ENCODE results near the gene DBET. TPM values are rescaled to one million over a fixed set of nuclear protein-coding genes. Genes with fewer than 3 reads are reported as not detected.

The DBET gene
- total and polyA plus RNA-seq, 2 of the 4 experiments (the other 2 are of a cell fraction) = not detected

- H2AK9ac ChIP-seq (replicated peaks; ENCODE audit: low read depth, low read length, poor library complexity) = no peak overlapping the region
- no peak overlapping the region for H2AFZ ChIP-seq (replicated peaks; ENCODE audit: low read length, poor library complexity)
- no peak overlapping the region for H4K5ac ChIP-seq (ENCODE audit: low read depth, low read length)
- H2BK20ac ChIP-seq (ENCODE audit: low read depth, low read length) = no peak overlapping the region
- no peak overlapping the region for H4K91ac ChIP-seq (ENCODE audit: insufficient read depth, low read depth, low read length)
- H2BK15ac ChIP-seq (ENCODE audit: low read depth, low read length) = no peak overlapping the region
- H2BK120ac ChIP-seq (ENCODE audit: low read depth, low read length) = no peak overlapping the region
- no peak overlapping the region for H3K4me3 ChIP-seq (ENCODE audit: insufficient read depth, low read depth, low read length)
- dilution Hi-C loops (cut with HindIII; ENCODE audit: low sequenced_read_pairs, unreplicated experiment) (no loop called here), in situ Hi-C loops (cut with MboI; ENCODE audit: low sequenced_read_pairs) (no loop called here), intact Hi-C loops (cut with micrococcal nuclease) (no loop called here)
- no peak for DNase-seq
- no peak overlapping the region for H3K56ac ChIP-seq (ENCODE audit: extremely low read depth, insufficient read depth, low read length)
- no peaks in the 10 kb centered on the region for H3K4me1 ChIP-seq (ENCODE audit: control insufficient read depth, insufficient read depth, low read length)
- no peaks in the 10 kb centered on the region for H4K20me1 ChIP-seq (ENCODE audit: insufficient read depth, low read length)
- no peaks in the 10 kb centered on the region for H3K9me1 ChIP-seq (ENCODE audit: insufficient read depth, low read length)
- ChIA-PET POLR2A (ENCODE audit: unreplicated experiment) (no interaction called here), CTCF (no interaction called here)
- no peak for TF ChIP-seq MXI1 (IDR thresholded peaks at IDR 0.05; ENCODE audit: borderline replicate concordance, low read depth, low read length)
- TF ChIP-seq RCOR1 (IDR thresholded peaks at IDR 0.05; ENCODE audit: insufficient replicate concordance, low read length) = no peak
- TF ChIP-seq MAFK (IDR thresholded peaks at IDR 0.05; ENCODE audit: low read depth, low read length) = no peak
- no peak for TF ChIP-seq RAD21 (IDR thresholded peaks at IDR 0.05; ENCODE audit: low read length)
- TF ChIP-seq ELK1 (IDR thresholded peaks at IDR 0.05; ENCODE audit: borderline replicate concordance, low read depth, low read length) = no peak
- no peak for TF ChIP-seq CHD1 (IDR thresholded peaks at IDR 0.05; ENCODE audit: low read depth, low read length)
- TF ChIP-seq CEBPB (IDR thresholded peaks at IDR 0.05; ENCODE audit: low read depth, low read length) = no peak
- TF ChIP-seq MAZ (IDR thresholded peaks at IDR 0.05; ENCODE audit: borderline replicate concordance, low read depth, low read length) = no peak
- no peak for TF ChIP-seq RFX5 (IDR thresholded peaks at IDR 0.05; ENCODE audit: low read depth, low read length)
- no peak for TF ChIP-seq BHLHE40 (IDR thresholded peaks at IDR 0.05; ENCODE audit: low read depth, low read length)
- TF ChIP-seq FOS (IDR thresholded peaks at IDR 0.05; ENCODE audit: low read depth, low read length) = no peak
- TF ChIP-seq NFE2L2 (IDR thresholded peaks at IDR 0.05; ENCODE audit: low read depth, low read length) = no peak
- no peak for TF ChIP-seq CTCF (conservative IDR thresholded peaks at IDR 0.05; ENCODE audit: low read depth, low read length)
- no peak for TF ChIP-seq USF2 (IDR thresholded peaks at IDR 0.05; ENCODE audit: low read depth, low read length)
- peaks cover 64% of the 10 kb centered on the region for H3K27me3 ChIP-seq (ENCODE audit: control insufficient read depth, insufficient read depth, low read length)
- H3K18ac ChIP-seq (ENCODE audit: low read depth, low read length) = no peak overlapping the region
- H4K8ac ChIP-seq (ENCODE audit: low read depth in 2 of 2, low read length in 2 of 2) = no peak overlapping the region
- H2BK5ac ChIP-seq (ENCODE audit: low read depth, low read length, poor library complexity, severe bottlenecking) = no peak overlapping the region
- no peak overlapping the region for H3K27ac ChIP-seq (ENCODE audit: insufficient read depth, low read length)
- no peak overlapping the region for H3K4me2 ChIP-seq (ENCODE audit: low read depth, low read length)
- no peaks in the 10 kb centered on the region for H3K79me1 ChIP-seq (ENCODE audit: low read depth in 1 of 2, low read length in 2 of 2)
- H3K9me3 ChIP-seq (ENCODE audit: control insufficient read depth, insufficient read depth, low read length) = peaks cover 7% of the 10 kb centered on the region; the same call in 1 of the 2 replicates
- no peak overlapping the region for H3K23ac ChIP-seq (ENCODE audit: low read depth, low read length)
- H3K4ac ChIP-seq (ENCODE audit: low read depth, low read length) = no peak overlapping the region
- WGBS, 2 experiments (ENCODE audit: extremely low coverage in 2 of 2, insufficient read length in 1 of 2) = 16% methylated on average over 12 of the region's 57 CpGs; no CpG with 5 or more reads in 1 of the 2 experiments
- H2AK5ac ChIP-seq (ENCODE audit: low read depth, low read length) = no peak overlapping the region
- ATAC-seq (ENCODE audit: low read depth) = no peak
- H3K14ac ChIP-seq (replicated peaks; ENCODE audit: low read depth, low read length) = no peak overlapping the region
- no peaks in the 10 kb centered on the region for H3K36me3 ChIP-seq (ENCODE audit: control insufficient read depth, insufficient read depth, low read length)
- BruUV-seq (replicated peaks) = no TSS peak
- H3K9ac ChIP-seq (ENCODE audit: low read depth, low read length) = no peak overlapping the region
These were observed 45.1 kb upstream of the DBET start for GRCh38 chr4:190019023-190019858.
